Ascending aorta (tissue), 2 donors: Measurements from ENCODE around the gene MGME1. TPM values are rescaled to one million over a fixed set of nuclear protein-coding genes. Genes with fewer than 3 reads are reported as not detected.
"Not testable (repeated sequence)": the region's sequence is repeated elsewhere in the genome, so short reads cannot be mapped to it uniquely, and the experiment has no call there.

Experiments used
- DNase-seq, 2 donors: peaks; one replicate each; pipeline ENCODE4 v3.0.0-alpha.2; 2019; ENCODE audit warnings: low spot score in 2 of 2
- H3K27ac ChIP-seq, 2 donors: fragments of 200-600 bp; sonication (generic); one replicate each; pipeline ENCODE4 v1.5.1; 2016 to 2017; ENCODE audit warnings: mild to moderate bottlenecking in 1 of 2
- H3K27me3 ChIP-seq: fragments of 200-600 bp; sonication (generic); one replicate; pipeline ENCODE4 v1.5.1; 2017
- H3K36me3 ChIP-seq, 2 donors: fragments of 200-600 bp; sonication (generic); one replicate each; pipeline ENCODE4 v1.5.1; 2016
- H3K4me1 ChIP-seq, 2 donors: fragments of 200-600 bp; sonication (generic); one replicate each; pipeline ENCODE4 v1.5.1; 2016 to 2017; ENCODE audit warnings: mild to moderate bottlenecking in 1 of 2
- H3K4me3 ChIP-seq, 2 donors: fragments of 200-600 bp; sonication (generic); one replicate each; pipeline ENCODE4 v1.5.1; 2016 to 2017; ENCODE audit warnings: mild to moderate bottlenecking in 1 of 2
- H3K9me3 ChIP-seq, 2 donors: fragments of 200-600 bp; sonication (generic); one replicate each; pipeline ENCODE4 v1.5.1; 2016
- CTCF ChIP-seq, 3 experiments: fragments of 200-600 bp in 2 of 3; fragments of 450-650 bp in 1 of 3; sonication (generic) in 2 of 3; IDR thresholded peaks; one replicate each; pipeline ENCODE4 v1.5.1; 2016 to 2019; ENCODE audit warnings: antibody characterized with exemption in 3 of 3, mild to moderate bottlenecking in 1 of 3, moderate library complexity in 1 of 3
- intact Hi-C: fragments of 100-400 bp; cut with DNase I; formaldehyde crosslinking; loops from one replicate; pipeline ENCODE4 v1.15.1; 2023
- total RNA-seq: library from RNA; depleted of rRNA; stranded (reverse); fragments of >200 nt; gene quantifications from one replicate; pipeline ENCODE4 v1.1.0, GENCODE V29; 2016

The MGME1 gene
- total RNA-seq, 1 donor from 2014 or later = 0.85 TPM

- intact Hi-C loops = no loop called here
- Histone ChIP-seq H3K4me3 (no peak overlapping the region), H3K36me3 (no peaks in the 10 kb centered on the region), H3K27me3 (no peaks in the 10 kb centered on the region), H3K4me1 (no peaks in the 10 kb centered on the region), H3K9me3 (no peaks in the 10 kb centered on the region), H3K27ac (no peak overlapping the region)
- no peak for TF ChIP-seq CTCF (IDR thresholded peaks at IDR 0.05)
- no peak for DNase-seq
These were observed 50.2 kb downstream of the MGME1 start for GRCh38 chr20:18019068-18019467.

GRCh38 chr20:18020931-18021330, 52.1 kb downstream of the MGME1 start:
- H3K4me1 ChIP-seq = no peaks in the 10 kb centered on the region
- H3K36me3 ChIP-seq = no peaks in the 10 kb centered on the region
- no peaks in the 10 kb centered on the region for H3K27me3 ChIP-seq
- no peak overlapping the region for H3K27ac ChIP-seq
- no peak for DNase-seq
- no peak overlapping the region for H3K4me3 ChIP-seq
- intact Hi-C loops = no loop called here
- TF ChIP-seq CTCF (IDR thresholded peaks at IDR 0.05) = no peak
- no peaks in the 10 kb centered on the region for H3K9me3 ChIP-seq

GRCh38 chr20:18024606-18025127, 55.8 kb downstream of the MGME1 start:
- Histone ChIP-seq H3K36me3 (no peaks in the 10 kb centered on the region), H3K27me3 (no peaks in the 10 kb centered on the region), H3K4me1 (no peaks in the 10 kb centered on the region), H3K4me3 (no peak overlapping the region), H3K9me3 (no peaks in the 10 kb centered on the region), H3K27ac (no peak overlapping the region)
- no peak for TF ChIP-seq CTCF (IDR thresholded peaks at IDR 0.05)
- DNase-seq = no peak
- intact Hi-C loops = no loop called here

- H3K27me3 ChIP-seq, H3K36me3 ChIP-seq, intact Hi-C loops, H3K9me3 ChIP-seq, H3K4me1 ChIP-seq, H3K4me3 ChIP-seq, DNase-seq, H3K27ac ChIP-seq: not testable (repeated sequence)
These were observed 58.2 kb downstream of the MGME1 start for GRCh38 chr20:18027011-18027410.

GRCh38 chr20:18030020-18030419, 61.2 kb downstream of the MGME1 start:
- intact Hi-C loops = no loop called here
- H3K36me3 ChIP-seq = no peaks in the 10 kb centered on the region
- TF ChIP-seq CTCF (IDR thresholded peaks at IDR 0.05) = no peak
- H3K4me1 ChIP-seq = no peaks in the 10 kb centered on the region
- H3K27ac ChIP-seq = no peak overlapping the region
- H3K27me3 ChIP-seq = no peaks in the 10 kb centered on the region
- no peaks in the 10 kb centered on the region for H3K9me3 ChIP-seq
- DNase-seq = no peak
- no peak overlapping the region for H3K4me3 ChIP-seq

GRCh38 chr20:18031050-18031449, 62.2 kb downstream of the MGME1 start:
- H3K36me3 ChIP-seq = no peaks in the 10 kb centered on the region
- TF ChIP-seq CTCF (IDR thresholded peaks at IDR 0.05) = no peak
- intact Hi-C loops = no loop called here
- H3K4me1 ChIP-seq = no peaks in the 10 kb centered on the region
- H3K9me3 ChIP-seq = no peaks in the 10 kb centered on the region
- H3K4me3 ChIP-seq = no peak overlapping the region
- DNase-seq = no peak
- H3K27me3 ChIP-seq = no peaks in the 10 kb centered on the region
- no peak overlapping the region for H3K27ac ChIP-seq
